Liver (tissue), 9 donors: ENCODE measurements around the gene EXOSC5. TPM values are rescaled to one million over a fixed set of nuclear protein-coding genes. Genes with fewer than 3 reads are reported as not detected.

Source experiments
- DNase-seq: peaks from one replicate; pipeline ENCODE4 v3.0.0-alpha.2; 2017; ENCODE audit warnings: low spot score
- H3K27ac ChIP-seq, 2 donors: one replicate each; pipeline ENCODE4 v1.7.0; 2013; ENCODE audit warnings: inconsistent platforms in 2 of 2, low read length in 2 of 2, control low read depth in 1 of 2, low read depth in 1 of 2, mild to moderate bottlenecking in 1 of 2
- H3K27me3 ChIP-seq, 4 donors: one replicate each; pipeline versions ENCODE4 v1.6.1 to v1.7.0; 2013; ENCODE audit warnings: low read length in 3 of 4, inconsistent platforms in 1 of 4, mild to moderate bottlenecking in 1 of 4, moderate library complexity in 1 of 4; ENCODE audit not compliant: control insufficient read depth in 4 of 4, insufficient read depth in 4 of 4
- H3K36me3 ChIP-seq, 4 donors: one replicate each; pipeline versions ENCODE4 v1.6.1 to v1.7.0; 2013; ENCODE audit warnings: low read length in 3 of 4, mild to moderate bottlenecking in 3 of 4, low read depth in 1 of 4, moderate library complexity in 1 of 4; ENCODE audit not compliant: control insufficient read depth in 4 of 4, insufficient read depth in 3 of 4
- H3K4me1 ChIP-seq, 4 donors: one replicate each; pipeline versions ENCODE4 v1.6.1 to v1.7.0; 2013; ENCODE audit warnings: low read length in 3 of 4, mild to moderate bottlenecking in 3 of 4, moderate library complexity in 1 of 4; ENCODE audit not compliant: control insufficient read depth in 4 of 4, insufficient read depth in 4 of 4
- H3K4me3 ChIP-seq, 3 donors: one replicate each; pipeline versions ENCODE4 v1.6.1 to v1.7.0; 2013; ENCODE audit warnings: low read length in 3 of 3, control low read depth in 1 of 3, low read depth in 1 of 3, mild to moderate bottlenecking in 1 of 3
- H3K9ac ChIP-seq, 2 donors: one replicate each; pipeline ENCODE4 v1.7.0; 2013; ENCODE audit warnings: low read length in 2 of 2, mild to moderate bottlenecking in 2 of 2, moderate library complexity in 2 of 2, control low read depth in 1 of 2, low read depth in 1 of 2
- H3K9me3 ChIP-seq, 4 donors: one replicate each; pipeline versions ENCODE4 v1.6.1 to v1.7.0; 2013; ENCODE audit warnings: low read length in 3 of 4; ENCODE audit not compliant: control insufficient read depth in 4 of 4
- ATF3 ChIP-seq: IDR thresholded peaks from 2 replicates; pipeline ENCODE4 v1.6.1; 2016; ENCODE audit warnings: antibody characterized with exemption
- CTCF ChIP-seq: fragments of 150-350 bp; IDR thresholded peaks from 2 replicates; pipeline ENCODE4 v1.5.1; 2017; ENCODE audit warnings: improper control_type of control experiment, low read depth, low read length; ENCODE audit not compliant: missing input control
- FOXA1 ChIP-seq: IDR thresholded peaks from 2 replicates; pipeline ENCODE4 v1.6.1; 2016; ENCODE audit warnings: antibody characterized with exemption
- FOXA2 ChIP-seq: IDR thresholded peaks from 2 replicates; pipeline ENCODE4 v1.6.1; 2016; ENCODE audit warnings: antibody characterized with exemption
- HNF4G ChIP-seq: IDR thresholded peaks from 2 replicates; pipeline ENCODE4 v1.6.1; 2016; ENCODE audit warnings: antibody characterized with exemption
- JUND ChIP-seq, 2 donors: IDR thresholded peaks; 2 replicates each; pipeline ENCODE4 v1.6.1; 2016; ENCODE audit warnings: antibody characterized with exemption in 2 of 2
- MAX ChIP-seq: IDR thresholded peaks from 2 replicates; pipeline ENCODE4 v1.6.1; 2016; ENCODE audit warnings: antibody characterized with exemption
- NR2F2 ChIP-seq: IDR thresholded peaks from 2 replicates; pipeline ENCODE4 v1.6.1; 2016; ENCODE audit warnings: antibody characterized with exemption
- RAD21 ChIP-seq, 2 donors: IDR thresholded peaks; 2 replicates each; pipeline ENCODE4 v1.6.1; 2016; ENCODE audit warnings: antibody characterized with exemption in 2 of 2, mild to moderate bottlenecking in 2 of 2
- REST ChIP-seq: IDR thresholded peaks from 2 replicates; pipeline ENCODE4 v1.6.1; 2016; ENCODE audit warnings: antibody characterized with exemption, mild to moderate bottlenecking
- RXRA ChIP-seq, 2 donors: IDR thresholded peaks; 2 replicates each; pipeline ENCODE4 v1.6.1; 2017 to 2018; ENCODE audit warnings: antibody characterized with exemption in 2 of 2, mild to moderate bottlenecking in 1 of 2
- YY1 ChIP-seq: IDR thresholded peaks from 2 replicates; pipeline ENCODE4 v1.6.1; 2016; ENCODE audit warnings: antibody characterized with exemption, mild to moderate bottlenecking
- WGBS: extraction: QIAGEN DNeasy Blood & Tissue Kit; methylation state at CpG from one replicate; pipeline ENCODE4 v1.1.7; 2013; 5-methylcytosine and 5-hydroxymethylcytosine counted together
- polyA plus RNA-seq, 2 donors: library from polyadenylated mRNA; stranded (reverse) in 1 of 2; unstranded in 1 of 2; fragments of 200-250 nt in 1 of 2; fragments of >200 nt in 1 of 2; fragmentation: Nextera tagmentation in 1 of 2; extraction: Ambion mirVana in 1 of 2; gene quantifications; one replicate each; pipeline versions ENCODE4 v1.2.1 to v1.2.3, GENCODE V29; 2013 to 2015
- total RNA-seq, 2 donors: library from RNA; depleted of rRNA; stranded (reverse); fragments of >200 nt; gene quantifications; one replicate each; pipeline ENCODE4 v1.2.3, GENCODE V29; 2014
- donor health status: healthy.
- donor health status: healthy.
- donor health status: healthy.
- donor health status: healthy.
- donor health status: healthy.

Gene EXOSC5
- total and polyA plus RNA-seq, 4 donors: 8.3 to 26.7 (median 18.9) TPM

- Histone ChIP-seq H3K9me3 (no peaks in the 10 kb centered on the region), H3K27me3 (no peaks in the 10 kb centered on the region), H3K36me3 (peaks cover 13 to 76% (median 34%) of the 10 kb centered on the region in 4 donors), H3K4me1 (peaks cover 0 to 8% (median 0%) of the 10 kb centered on the region in 4 donors), H3K27ac (no peak overlapping the region), H3K9ac (no peak overlapping the region), H3K4me3 (no peak overlapping the region)
- TF ChIP-seq HNF4G (no peak), RAD21 (IDR thresholded peaks at IDR 0.05) (no peak)
- no peak for DNase-seq
- WGBS: 89% methylated on average over 6 of the region's 6 CpGs
Measured at GRCh38 chr19:41421314-41421713, 24.2 kb upstream of the EXOSC5 start.

- peaks cover 13 to 74% (median 36%) of the 10 kb centered on the region in 4 donors for H3K36me3 ChIP-seq
Measured at GRCh38 chr19:41420101-41420880, 23.1 kb upstream of the EXOSC5 start.

More at GRCh38 chr19:41420101-41420880, 23.1 kb upstream of the EXOSC5 start:
- Histone ChIP-seq H3K9ac (no peak overlapping the region), H3K9me3 (no peaks in the 10 kb centered on the region), H3K27me3 (no peaks in the 10 kb centered on the region), H3K27ac (no peak overlapping the region), H3K4me3 (no peak overlapping the region), H3K4me1 (peaks cover 0 to 8% (median 0%) of the 10 kb centered on the region in 4 donors)
- no peak for TF ChIP-seq CTCF
- TF ChIP-seq RXRA (IDR thresholded peaks at IDR 0.05): no peak
- TF ChIP-seq JUND (IDR thresholded peaks at IDR 0.05): no peak
- no peak for TF ChIP-seq REST
- no peak for TF ChIP-seq YY1
- no peak for TF ChIP-seq FOXA2
- TF ChIP-seq MAX: no peak
- no peak for TF ChIP-seq ATF3
- no peak for TF ChIP-seq NR2F2
- no peak for TF ChIP-seq HNF4G
- TF ChIP-seq FOXA1: no peak
- no peak for DNase-seq
- WGBS: 81% methylated on average over 8 of the region's 8 CpGs
